Suppressor macrophage treated with lipopolysaccharide for 1 hour (primary cell): Measurements from ENCODE around the gene ATPAF1.

Experiments
- DNase-seq, 3 donors: peaks; one replicate each; pipeline ENCODE4 v3.0.0-alpha.2; 2020 to 2022

Gene ATPAF1

GRCh38 chr1:46613661-46614603, 54.2 kb downstream of the ATPAF1 start:
- DNase-seq: peak; percentile 92 to 95 (median 94)

- peak in 2 of 3 donors; percentile 31 to 32 for DNase-seq
These were observed 55.1 kb downstream of the ATPAF1 start for GRCh38 chr1:46612937-46613660.

GRCh38 chr1:46611691-46612221, 56.4 kb downstream of the ATPAF1 start:
- DNase-seq: peak; percentile 57 to 73 (median 71)

GRCh38 chr1:46607345-46608130, 60.6 kb downstream of the ATPAF1 start:
- no peak for DNase-seq

GRCh38 chr1:46606255-46606965, 61.8 kb downstream of the ATPAF1 start:
- no peak for DNase-seq

- no peak for DNase-seq
These were observed 62.9 kb downstream of the ATPAF1 start for GRCh38 chr1:46605232-46605631.

GRCh38 chr1:46603858-46604549, 64.2 kb downstream of the ATPAF1 start, which contains the start of gene MKNK1:
Gene MKNK1 (minus strand): TSS chr1:46604268. CDS start chr1:46583327, 20,941 bp downstream.
- peak; percentile 96 to 98 (median 97) for DNase-seq

GRCh38 chr1:46603481-46603857, 64.7 kb downstream of the ATPAF1 start:
- DNase-seq: no peak

- DNase-seq: no peak
These were observed 66.7 kb downstream of the ATPAF1 start for GRCh38 chr1:46601257-46602007.

- DNase-seq: no peak
These were observed 68.8 kb downstream of the ATPAF1 start for GRCh38 chr1:46599059-46599970.

GRCh38 chr1:46596846-46597245, 71.3 kb downstream of the ATPAF1 start:
- no peak for DNase-seq

- no peak for DNase-seq
These were observed 72.1 kb downstream of the ATPAF1 start for GRCh38 chr1:46596036-46596435.

- DNase-seq: peak; percentile 94 to 98 (median 95)
These were observed 73.0 kb downstream of the ATPAF1 start for GRCh38 chr1:46595127-46595526.

GRCh38 chr1:46594063-46594462, 74.1 kb downstream of the ATPAF1 start:
- DNase-seq: peak; percentile 88 to 94 (median 93)

GRCh38 chr1:46592823-46593222, 75.3 kb downstream of the ATPAF1 start:
- peak; percentile 44 to 64 (median 47) for DNase-seq

GRCh38 chr1:46589529-46589928, 78.6 kb downstream of the ATPAF1 start:
- DNase-seq: no peak

GRCh38 chr1:46587069-46587468, 81.1 kb downstream of the ATPAF1 start:
- peak; percentile 84 to 90 (median 90) for DNase-seq

- DNase-seq: no peak
These were observed 82.7 kb downstream of the ATPAF1 start for GRCh38 chr1:46585312-46585938.

- DNase-seq: no peak
These were observed 84.7 kb downstream of the ATPAF1 start for GRCh38 chr1:46583494-46583893.
